OCI-LY1 (cell line): ENCODE measurements around the gene NFE2L1.

Experiments used
- CTCF ChIP-seq: fragments of 200-600 bp; sonication (generic), shearing (Covaris generic); IDR thresholded peaks from 2 replicates; pipeline ENCODE4 v1.5.1; 2017; ENCODE audit warnings: mild to moderate bottlenecking, antibody characterized with exemption, low read length, moderate library complexity, mixed read lengths
- EZH2 ChIP-seq: fragments of 200-600 bp; sonication (generic), shearing (Covaris generic); IDR thresholded peaks from 2 replicates; pipeline ENCODE4 v1.8.0; 2017; ENCODE audit warnings: borderline replicate concordance, mixed run types, mild to moderate bottlenecking, antibody characterized with exemption, low read length, moderate library complexity, mixed read lengths

- TF ChIP-seq CTCF, result no peak
- TF ChIP-seq EZH2, result no peak
Observed at GRCh38 chr17:48028736-48029135, 19.4 kb upstream of the NFE2L1 start.
